PC-9 (cell line): ENCODE results near the gene MOB1A. TPM values are rescaled to one million over a fixed set of nuclear protein-coding genes. Genes with fewer than 3 reads are reported as not detected.

ENCODE experiments used
- BruUV-seq: library from RNA; stranded (reverse); fragments of 400-500 nt; replicated peaks from 2 replicates; lab custom pipeline; 2021; lab: Mats Ljungman, UMichigan
- CTCF ChIA-PET: fragments of 300-600 bp; sonication (Branson Sonifier 250); formaldehyde crosslinking; loops from one replicate; lab custom pipeline; 2022; ENCODE audit warnings: antibody characterized with exemption; lab: Charles Lee
- POLR2A ChIA-PET: fragments of 300-600 bp; sonication (Branson Sonifier 250); formaldehyde crosslinking; loops from one replicate; lab custom pipeline; 2022; ENCODE audit warnings: antibody characterized with exemption; ENCODE audit not compliant: unreplicated experiment; lab: Charles Lee
- DNase-seq, 2 experiments: peaks; one replicate each; pipeline versions ENCODE4 v3.0.0 to v3.0.0-alpha.2; 2015 to 2022; ENCODE audit warnings: mixed read lengths in 1 of 2
- H2AFZ ChIP-seq: fragments of 200-600 bp; sonication (generic); 2 replicates; pipeline ENCODE4 v1.8.1; 2017; ENCODE audit warnings: antibody characterized with exemption
- H3F3A ChIP-seq: fragments of 200-600 bp; sonication (generic); 2 replicates; pipeline ENCODE4 v1.8.1; 2017; ENCODE audit warnings: antibody characterized with exemption, mild to moderate bottlenecking, low read depth; ENCODE audit not compliant: insufficient read depth
- H3K27ac ChIP-seq: fragments of 200-600 bp; sonication (generic); 2 replicates; pipeline ENCODE4 v1.6.1; 2016; ENCODE audit warnings: mixed run types
- H3K27me3 ChIP-seq: fragments of 200-600 bp; sonication (generic); 2 replicates; pipeline ENCODE4 v1.6.1; 2016; ENCODE audit warnings: low read depth, mixed run types; ENCODE audit not compliant: insufficient read depth
- H3K36me3 ChIP-seq: fragments of 200-600 bp; sonication (generic); 2 replicates; pipeline ENCODE4 v1.6.1; 2016; ENCODE audit warnings: low read depth, mixed run types
- H3K4me1 ChIP-seq: fragments of 200-600 bp; sonication (generic); replicated peaks from 2 replicates; pipeline ENCODE4 v1.6.1; 2016; ENCODE audit warnings: mixed run types; ENCODE audit not compliant: insufficient read depth
- H3K4me2 ChIP-seq: fragments of 200-600 bp; sonication (generic); 2 replicates; pipeline ENCODE4 v1.6.1; 2017; ENCODE audit warnings: mixed run types
- H3K4me3 ChIP-seq: fragments of 200-600 bp; sonication (generic); 2 replicates; pipeline ENCODE4 v1.6.1; 2016; ENCODE audit warnings: mixed run types
- H3K79me2 ChIP-seq: fragments of 200-600 bp; sonication (generic); 2 replicates; pipeline ENCODE4 v1.6.1; 2017; ENCODE audit warnings: low read depth, mixed run types
- H3K9me2 ChIP-seq: fragments of 200-600 bp; sonication (generic); 2 replicates; pipeline ENCODE4 v1.8.1; 2017; ENCODE audit warnings: mild to moderate bottlenecking; ENCODE audit not compliant: insufficient read depth
- H3K9me3 ChIP-seq: fragments of 200-600 bp; sonication (generic); 2 replicates; pipeline ENCODE4 v1.8.1; 2016; ENCODE audit warnings: low read depth; ENCODE audit not compliant: insufficient read depth
- H4K20me1 ChIP-seq: fragments of 200-600 bp; sonication (generic); 2 replicates; pipeline ENCODE4 v1.8.1; 2017; ENCODE audit not compliant: insufficient read depth
- EZH2 ChIP-seq: fragments of 200-600 bp; sonication (generic); IDR thresholded peaks from 2 replicates; pipeline ENCODE4 v1.8.0; 2017; ENCODE audit warnings: antibody characterized with exemption, low read depth
- intact Hi-C: fragments of 100-400 bp; cut with micrococcal nuclease; formaldehyde crosslinking; loops from one replicate; pipeline ENCODE4 v1.10.0; 2022; ENCODE audit not compliant: unreplicated experiment
- total RNA-seq: library from RNA; stranded (reverse); gene quantifications from 2 replicates; pipeline ENCODE4 v1.2.3, GENCODE V29; 2021
- TF ChIP-seq, protein P1 (sequence below): fragments of 200-600 bp; sonication (generic); conservative IDR thresholded peaks from 2 replicates; pipeline ENCODE4 v1.6.1; 2017; ENCODE audit warnings: mixed run types, antibody characterized with exemption, mild to moderate bottlenecking, moderate library complexity

MOB1A gene
- total RNA-seq, 1 experiment from 2014 or later, result 143 TPM

DNA sequence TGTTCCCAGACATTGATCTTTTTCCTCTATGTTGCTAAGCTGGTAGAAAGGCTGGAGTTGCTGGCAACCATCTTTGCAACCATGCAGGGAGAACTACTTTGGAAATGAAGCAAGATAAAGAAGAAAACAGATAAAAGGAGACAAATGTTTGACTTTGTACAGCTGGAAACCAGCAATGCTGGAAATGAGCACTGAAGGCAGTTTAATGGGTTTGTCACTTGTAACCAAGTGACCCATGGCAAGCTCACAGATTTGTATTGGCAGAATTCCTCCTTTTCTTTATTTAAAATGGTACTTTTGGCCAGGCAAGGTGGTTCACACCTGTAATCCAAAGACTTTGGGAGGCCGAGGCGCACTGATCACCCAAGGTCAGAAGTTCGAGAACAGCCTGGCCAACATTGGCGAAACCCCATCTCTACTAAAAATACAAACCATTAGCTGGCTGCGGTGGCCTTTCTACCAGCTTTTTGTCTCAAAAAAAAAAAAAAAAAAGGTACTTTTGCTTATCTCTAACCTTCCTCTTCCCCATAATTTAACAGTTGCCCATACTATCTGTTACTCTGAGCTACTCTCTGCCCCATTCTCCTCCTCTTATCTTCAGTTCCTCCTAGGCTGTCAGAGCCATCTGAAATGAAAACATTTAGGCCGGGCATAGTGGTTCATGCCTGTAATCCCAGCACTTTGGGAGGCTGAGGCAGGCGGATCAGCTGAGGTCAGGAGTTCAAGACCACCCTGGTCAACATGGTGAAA, 28.9 kb downstream of the MOB1A start:
- H3K79me2 ChIP-seq, result no peaks in the 10 kb centered on the region
- H2AFZ ChIP-seq, result no peak overlapping the region
- peaks cover 42% of the 10 kb centered on the region for H3F3A ChIP-seq
- ChIA-PET CTCF (interaction anchor here (0.6 kb wide), 1 partner anchor 43 kb away, joined by 4 read pairs; no protein-coding TSS in a partner anchor), POLR2A (no interaction called here)
- intact Hi-C loops, result loop anchor here (10.0 kb wide), 1 partner anchor 165 kb away; the partner anchor contains the start of gene TET3
- no TSS peak for BruUV-seq
- no peaks in the 10 kb centered on the region for H3K9me3 ChIP-seq
- H3K4me3 ChIP-seq, result no peak overlapping the region
- H3K36me3 ChIP-seq, result peaks cover 5% of the 10 kb centered on the region; the same call in 1 of the 2 replicates
- H3K4me1 ChIP-seq, result 0 out of 2 replicates have a peak, but pooled peaks cover 8% of the 10 kb centered on the region
- no peaks in the 10 kb centered on the region for H3K9me2 ChIP-seq
- no peak overlapping the region for H3K4me2 ChIP-seq
- no peak for DNase-seq
- 0 out of 2 replicates have a peak, but pooled peaks cover 6% of the 10 kb centered on the region for H4K20me1 ChIP-seq
- TF ChIP-seq, protein P1, sequence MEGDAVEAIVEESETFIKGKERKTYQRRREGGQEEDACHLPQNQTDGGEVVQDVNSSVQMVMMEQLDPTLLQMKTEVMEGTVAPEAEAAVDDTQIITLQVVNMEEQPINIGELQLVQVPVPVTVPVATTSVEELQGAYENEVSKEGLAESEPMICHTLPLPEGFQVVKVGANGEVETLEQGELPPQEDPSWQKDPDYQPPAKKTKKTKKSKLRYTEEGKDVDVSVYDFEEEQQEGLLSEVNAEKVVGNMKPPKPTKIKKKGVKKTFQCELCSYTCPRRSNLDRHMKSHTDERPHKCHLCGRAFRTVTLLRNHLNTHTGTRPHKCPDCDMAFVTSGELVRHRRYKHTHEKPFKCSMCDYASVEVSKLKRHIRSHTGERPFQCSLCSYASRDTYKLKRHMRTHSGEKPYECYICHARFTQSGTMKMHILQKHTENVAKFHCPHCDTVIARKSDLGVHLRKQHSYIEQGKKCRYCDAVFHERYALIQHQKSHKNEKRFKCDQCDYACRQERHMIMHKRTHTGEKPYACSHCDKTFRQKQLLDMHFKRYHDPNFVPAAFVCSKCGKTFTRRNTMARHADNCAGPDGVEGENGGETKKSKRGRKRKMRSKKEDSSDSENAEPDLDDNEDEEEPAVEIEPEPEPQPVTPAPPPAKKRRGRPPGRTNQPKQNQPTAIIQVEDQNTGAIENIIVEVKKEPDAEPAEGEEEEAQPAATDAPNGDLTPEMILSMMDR, result no peak
- TF ChIP-seq EZH2, result no peak
- H3K27me3 ChIP-seq, result no peaks in the 10 kb centered on the region
- H3K27ac ChIP-seq, result no peak overlapping the region

DNA sequence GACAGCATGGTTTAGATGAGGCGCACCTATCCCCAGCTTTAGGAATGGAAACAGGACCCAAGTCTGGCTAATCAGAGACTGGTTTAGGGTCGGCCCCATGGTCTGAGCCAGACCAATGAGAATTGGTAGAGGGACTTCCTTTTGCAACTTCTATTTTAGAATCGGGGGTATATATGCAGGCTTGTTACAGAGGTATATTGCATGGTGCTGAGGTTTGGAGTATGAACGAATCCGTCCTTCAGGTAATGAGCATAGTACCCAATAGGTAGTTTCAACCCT, 29.5 kb downstream of the MOB1A start:
- no peaks in the 10 kb centered on the region for H3K27me3 ChIP-seq
- TF ChIP-seq EZH2, result no peak
- TF ChIP-seq, protein P1, result no peak
- H3K4me3 ChIP-seq, result no peak overlapping the region
- intact Hi-C loops, result loop anchor here (10.0 kb wide), 1 partner anchor 164 kb away; the partner anchor contains the start of gene TET3
- CTCF ChIA-PET, result no interaction called here
- no peak for DNase-seq
- POLR2A ChIA-PET, result no interaction called here
- no peaks in the 10 kb centered on the region for H3K79me2 ChIP-seq
- H3K4me2 ChIP-seq, result no peak overlapping the region
- H3K9me2 ChIP-seq, result no peaks in the 10 kb centered on the region
- H3F3A ChIP-seq, result peaks cover 39% of the 10 kb centered on the region
- no peak overlapping the region for H3K27ac ChIP-seq
- 0 out of 2 replicates have a peak, but pooled peaks cover 1% of the 10 kb centered on the region for H4K20me1 ChIP-seq
- H3K36me3 ChIP-seq, result no peaks in the 10 kb centered on the region
- H3K9me3 ChIP-seq, result no peaks in the 10 kb centered on the region
- BruUV-seq, result no TSS peak
- 0 out of 2 replicates have a peak, but pooled peaks cover 8% of the 10 kb centered on the region for H3K4me1 ChIP-seq
- no peak overlapping the region for H2AFZ ChIP-seq

DNA sequence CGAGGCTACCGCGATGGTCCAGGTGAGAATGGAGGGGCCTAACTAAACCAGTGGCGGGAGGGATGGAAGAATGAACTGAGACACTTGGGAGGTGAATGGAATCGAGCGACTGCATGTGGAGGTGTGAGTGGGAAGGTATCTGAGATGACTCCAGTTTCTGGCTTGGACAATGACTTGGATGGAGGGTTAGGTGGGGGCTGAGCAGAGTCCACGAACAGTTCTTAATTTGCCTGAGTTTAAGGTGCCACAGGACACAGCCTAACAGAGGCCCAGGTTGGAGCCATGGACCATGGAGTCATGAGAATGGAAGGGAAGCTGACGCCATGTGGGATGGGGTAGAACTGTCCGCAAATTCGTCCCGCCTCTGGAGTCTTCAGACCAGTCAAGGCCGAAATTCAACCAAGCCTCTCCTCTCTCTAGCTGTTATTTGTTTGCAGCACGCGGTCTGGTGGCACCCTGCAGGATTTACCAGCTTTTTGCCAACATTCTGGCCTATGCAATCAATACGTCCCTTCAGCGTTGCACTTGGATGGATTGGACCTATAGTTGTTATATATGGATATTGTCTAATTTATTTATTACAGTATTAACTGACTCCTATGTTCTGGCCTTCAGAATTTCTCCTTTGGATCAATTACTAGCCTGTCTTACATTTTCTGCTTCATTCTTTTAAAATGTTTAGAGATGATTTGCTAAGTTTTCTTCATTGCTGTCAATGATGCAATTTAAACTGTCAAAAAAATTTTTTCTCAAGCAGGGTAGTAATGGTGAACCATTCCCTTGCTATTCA, 30.0 kb downstream of the MOB1A start:
- POLR2A ChIA-PET, result no interaction called here
- H2AFZ ChIP-seq, result no peak overlapping the region; the same call in 1 of the 2 replicates
- H4K20me1 ChIP-seq, result no peaks in the 10 kb centered on the region
- no peak for DNase-seq
- H3K4me3 ChIP-seq, result peak overlapping the region; percentile 99; the same call in 1 of the 2 replicates
- no peaks in the 10 kb centered on the region for H3K9me2 ChIP-seq
- no peaks in the 10 kb centered on the region for H3K36me3 ChIP-seq
- 0 out of 2 replicates have a peak, but pooled peaks cover 8% of the 10 kb centered on the region for H3K4me1 ChIP-seq
- CTCF ChIA-PET, result no interaction called here
- no peak overlapping the region for H3K27ac ChIP-seq
- BruUV-seq, result no TSS peak
- H3K27me3 ChIP-seq, result no peaks in the 10 kb centered on the region
- H3K4me2 ChIP-seq, result no peak overlapping the region; the same call in 1 of the 2 replicates
- peaks cover 39% of the 10 kb centered on the region for H3F3A ChIP-seq
- no peaks in the 10 kb centered on the region for H3K9me3 ChIP-seq
- TF ChIP-seq EZH2, result no peak
- TF ChIP-seq, protein P1, result no peak
- H3K79me2 ChIP-seq, result no peaks in the 10 kb centered on the region
- intact Hi-C loops, result loop anchor here (10.0 kb wide), 1 partner anchor 164 kb away; the partner anchor contains the start of gene TET3
